Measurements from ENCODE around the gene OBP2A.
"Not testable (repeated sequence)": the region's sequence is repeated elsewhere in the genome, so short reads cannot be mapped to it uniquely, and the experiment has no call there.

Gene OBP2A

GRCh38 chr9:135508211-135508820 is 37.6 kb upstream of the OBP2A start:
- H3K4me3 ChIP-seq, result no peak overlapping the region
- TF ChIP-seq EZH2 (IDR thresholded peaks at IDR 0.05) (no peak), FOXP2 (optimal IDR thresholded peaks at IDR 0.05; ENCODE audit: control extremely low read depth, extremely low read length, insufficient read depth) (no peak), POLR2AphosphoS5 (IDR thresholded peaks at IDR 0.05; ENCODE audit: borderline replicate concordance, low read depth, low read length) (no peak)
- no peaks in the 10 kb centered on the region for H3K9me3 ChIP-seq (ENCODE audit: low read depth, low read length)
- peaks cover 20% of the 10 kb centered on the region; the same call in 1 of the 2 replicates for H3K36me3 ChIP-seq (ENCODE audit: insufficient read depth, low read length)
- no peak overlapping the region for H3K27ac ChIP-seq
- DNase-seq (ENCODE audit: low read depth, low spot score), result no peak
- H3K9ac ChIP-seq (ENCODE audit: insufficient read length), result no peak overlapping the region

- H3K9ac ChIP-seq (ENCODE audit: insufficient read length), result no peak overlapping the region
- peaks cover 9% of the 10 kb centered on the region; the same call in 1 of the 2 replicates for H3K36me3 ChIP-seq (ENCODE audit: insufficient read depth, low read length)
- H3K27ac ChIP-seq, result no peak overlapping the region
- no peaks in the 10 kb centered on the region for H3K9me3 ChIP-seq (ENCODE audit: low read depth, low read length)
- no peak for TF ChIP-seq POLR2AphosphoS5 (IDR thresholded peaks at IDR 0.05; ENCODE audit: borderline replicate concordance, low read depth, low read length)
- no peak for TF ChIP-seq EZH2 (IDR thresholded peaks at IDR 0.05)
- no peak for TF ChIP-seq FOXP2 (optimal IDR thresholded peaks at IDR 0.05; ENCODE audit: control extremely low read depth, extremely low read length, insufficient read depth)
- no peak for DNase-seq (ENCODE audit: low read depth, low spot score)
- no peak overlapping the region for H3K4me3 ChIP-seq
Observed at GRCh38 chr9:135509458-135509857, 36.5 kb upstream of the OBP2A start.

GRCh38 chr9:135512241-135512603 is 33.7 kb upstream of the OBP2A start:
- no peak for TF ChIP-seq EZH2 (IDR thresholded peaks at IDR 0.05)
- TF ChIP-seq POLR2AphosphoS5 (IDR thresholded peaks at IDR 0.05; ENCODE audit: borderline replicate concordance, low read depth, low read length), result no peak
- TF ChIP-seq FOXP2 (optimal IDR thresholded peaks at IDR 0.05; ENCODE audit: control extremely low read depth, extremely low read length, insufficient read depth), result no peak
- DNase-seq (ENCODE audit: low read depth, low spot score), result no peak
- Histone ChIP-seq H3K27ac (no peak overlapping the region), H3K9ac (ENCODE audit: insufficient read length) (no peak overlapping the region), H3K36me3 (ENCODE audit: insufficient read depth, low read length) (no peaks in the 10 kb centered on the region), H3K9me3 (ENCODE audit: low read depth, low read length) (no peaks in the 10 kb centered on the region), H3K4me3 (no peak overlapping the region)

GRCh38 chr9:135512904-135513303 is 33.0 kb upstream of the OBP2A start:
- TF ChIP-seq EZH2 (IDR thresholded peaks at IDR 0.05), result no peak
- no peak for TF ChIP-seq FOXP2 (optimal IDR thresholded peaks at IDR 0.05; ENCODE audit: control extremely low read depth, extremely low read length, insufficient read depth)
- no peak for TF ChIP-seq POLR2AphosphoS5 (IDR thresholded peaks at IDR 0.05; ENCODE audit: borderline replicate concordance, low read depth, low read length)
- Histone ChIP-seq H3K9me3 (ENCODE audit: low read depth, low read length) (no peaks in the 10 kb centered on the region), H3K9ac (ENCODE audit: insufficient read length) (no peak overlapping the region), H3K4me3 (no peak overlapping the region), H3K36me3 (ENCODE audit: insufficient read depth, low read length) (no peaks in the 10 kb centered on the region), H3K27ac (no peak overlapping the region)
- DNase-seq (ENCODE audit: low read depth, low spot score), result no peak

GRCh38 chr9:135513351-135513846 is 32.5 kb upstream of the OBP2A start:
- TF ChIP-seq POLR2AphosphoS5 (IDR thresholded peaks at IDR 0.05; ENCODE audit: borderline replicate concordance, low read depth, low read length), result no peak
- TF ChIP-seq FOXP2 (optimal IDR thresholded peaks at IDR 0.05; ENCODE audit: control extremely low read depth, extremely low read length, insufficient read depth), result no peak
- no peak for TF ChIP-seq EZH2 (IDR thresholded peaks at IDR 0.05)
- H3K27ac ChIP-seq, result no peak overlapping the region
- no peaks in the 10 kb centered on the region for H3K9me3 ChIP-seq (ENCODE audit: low read depth, low read length)
- H3K4me3 ChIP-seq, result no peak overlapping the region
- H3K9ac ChIP-seq (ENCODE audit: insufficient read length), result no peak overlapping the region
- no peaks in the 10 kb centered on the region for H3K36me3 ChIP-seq (ENCODE audit: insufficient read depth, low read length)
- DNase-seq (ENCODE audit: low read depth, low spot score), result no peak

- not testable (repeated sequence) for H3K27ac ChIP-seq; H3K9me3 ChIP-seq (ENCODE audit: low read depth, low read length); H3K9ac ChIP-seq (ENCODE audit: insufficient read length); DNase-seq (ENCODE audit: low read depth, low spot score); H3K36me3 ChIP-seq (ENCODE audit: insufficient read depth, low read length); H3K4me3 ChIP-seq
Observed at GRCh38 chr9:135513906-135514305, 32.0 kb upstream of the OBP2A start.

GRCh38 chr9:135514342-135515082 is 31.4 kb upstream of the OBP2A start:
- no peaks in the 10 kb centered on the region for H3K9me3 ChIP-seq (ENCODE audit: low read depth, low read length)
- H3K4me3 ChIP-seq, result no peak overlapping the region
- no peak for TF ChIP-seq POLR2AphosphoS5 (IDR thresholded peaks at IDR 0.05; ENCODE audit: borderline replicate concordance, low read depth, low read length)
- no peak for TF ChIP-seq FOXP2 (optimal IDR thresholded peaks at IDR 0.05; ENCODE audit: control extremely low read depth, extremely low read length, insufficient read depth)
- no peak for TF ChIP-seq EZH2 (IDR thresholded peaks at IDR 0.05)
- H3K9ac ChIP-seq (ENCODE audit: insufficient read length), result no peak overlapping the region
- no peak overlapping the region for H3K27ac ChIP-seq
- no peaks in the 10 kb centered on the region for H3K36me3 ChIP-seq (ENCODE audit: insufficient read depth, low read length)
- no peak for DNase-seq (ENCODE audit: low read depth, low spot score)

- no peak overlapping the region for H3K9ac ChIP-seq (ENCODE audit: insufficient read length)
- no peak for DNase-seq (ENCODE audit: low read depth, low spot score)
Observed at GRCh38 chr9:135515083-135515951, 30.6 kb upstream of the OBP2A start.

More at GRCh38 chr9:135515083-135515951, 30.6 kb upstream of the OBP2A start:
- TF ChIP-seq POLR2AphosphoS5 (IDR thresholded peaks at IDR 0.05; ENCODE audit: borderline replicate concordance, low read depth, low read length), result no peak
- TF ChIP-seq EZH2 (IDR thresholded peaks at IDR 0.05), result no peak
- TF ChIP-seq FOXP2 (optimal IDR thresholded peaks at IDR 0.05; ENCODE audit: control extremely low read depth, extremely low read length, insufficient read depth), result no peak
- no peak overlapping the region for H3K27ac ChIP-seq
- H3K4me3 ChIP-seq, result no peak overlapping the region
- H3K36me3 ChIP-seq (ENCODE audit: insufficient read depth, low read length), result no peaks in the 10 kb centered on the region
- no peaks in the 10 kb centered on the region for H3K9me3 ChIP-seq (ENCODE audit: low read depth, low read length)

Measured in SK-N-MC (cell line).